ENCODE data around the gene SH2D3C. TPM values are rescaled to one million over a fixed set of nuclear protein-coding genes. Genes with fewer than 3 reads are reported as not detected.

SH2D3C gene
- total RNA-seq, 1 donor from 2014 or later = 5.8 TPM

- Mint-ChIP-seq H3K27me3 (ENCODE audit: low read depth, unreplicated experiment) (no peaks in the 10 kb centered on the region), H3K36me3 (ENCODE audit: low read depth, unreplicated experiment) (peaks cover 42% of the 10 kb centered on the region), H3K27ac (ENCODE audit: unreplicated experiment) (no peak overlapping the region), H3K4me3 (ENCODE audit: unreplicated experiment) (no peak overlapping the region), H3K9me3 (ENCODE audit: unreplicated experiment) (peaks cover 3% of the 10 kb centered on the region), H3K4me1 (ENCODE audit: low read depth, unreplicated experiment) (peaks cover 7% of the 10 kb centered on the region)
- H3K4me1 ChIP-seq (ENCODE audit: insufficient read depth, low read length) = peaks cover 6% of the 10 kb centered on the region
- no peak overlapping the region for H3K27ac ChIP-seq (ENCODE audit: low read depth, low read length)
- FAIRE-seq (no peak), DNase-seq (ENCODE audit: low read depth) (no peak)
- H3K9ac ChIP-seq (ENCODE audit: low read length) = no peak overlapping the region
- H3K36me3 ChIP-seq (ENCODE audit: insufficient read depth, low read length) = peaks cover 3% of the 10 kb centered on the region
- TF ChIP-seq EZH2 (IDR thresholded peaks at IDR 0.05; ENCODE audit: insufficient read depth, low read length) (no peak), CTCF (IDR thresholded peaks at IDR 0.05; ENCODE audit: insufficient read depth, low read depth, low read length) (no peak)
- no peaks in the 10 kb centered on the region for H3K79me2 ChIP-seq (ENCODE audit: insufficient read depth, low read length)
- H3K27me3 ChIP-seq (ENCODE audit: insufficient read depth, low read length) = no peaks in the 10 kb centered on the region
- H4K20me1 ChIP-seq (ENCODE audit: insufficient read depth, low read length) = no peaks in the 10 kb centered on the region
- no peaks in the 10 kb centered on the region for H3K9me3 ChIP-seq (ENCODE audit: insufficient read depth, low read depth, low read length)
- no peak overlapping the region for H3K4me3 ChIP-seq (ENCODE audit: insufficient read depth, low read depth, low read length)
- H2AFZ ChIP-seq (ENCODE audit: low read depth, low read length) = no peak overlapping the region
- H3K4me2 ChIP-seq (ENCODE audit: low read length) = no peak overlapping the region
These were observed 89.0 kb downstream of the SH2D3C start for GRCh38 chr9:127689329-127690000.

Small RNA genes within 50 kb of the gene (microRNA-seq; reads per million reads assigned to microRNA genes)
- gene MIR2861 (not detected), gene MIR3960 (not detected)

Other genes with a start within 250 kb of the SH2D3C start
- gene STXBP1, start 166.4 kb downstream of the SH2D3C start, total RNA-seq = 39.6 and 45.4 TPM in 2 replicates
- gene CFAP157, start 71.7 kb downstream of the SH2D3C start, total RNA-seq = 0.09 TPM in 1 of 2 replicates, not detected in the other
- 9.9 and 13.5 TPM in 2 replicates for gene PTRH1, start 63.0 kb downstream of the SH2D3C start, total RNA-seq
- gene TTC16, start 62.6 kb downstream of the SH2D3C start, total RNA-seq = not detected in 2 replicates
- gene TOR2A, start 43.4 kb downstream of the SH2D3C start, total RNA-seq = 7.5 and 8.5 TPM in 2 replicates
- 70.5 and 71.7 TPM in 2 replicates for gene CDK9, start 7.4 kb upstream of the SH2D3C start, total RNA-seq
- 44.6 and 49.4 TPM in 2 replicates for gene FPGS, start 24.2 kb upstream of the SH2D3C start, total RNA-seq
- 1.2 and 1.5 TPM in 2 replicates for gene ENG, start 76.0 kb upstream of the SH2D3C start, total RNA-seq
- gene AK1, start 99.0 kb upstream of the SH2D3C start, total RNA-seq = 78.0 and 79.5 TPM in 2 replicates
- 30.4 and 37.5 TPM in 2 replicates for gene ST6GALNAC6, start 120.9 kb upstream of the SH2D3C start, total RNA-seq
- gene ST6GALNAC4, start 138.4 kb upstream of the SH2D3C start, total RNA-seq = 14.5 and 21.7 TPM in 2 replicates
- gene PIP5KL1, start 152.1 kb upstream of the SH2D3C start, total RNA-seq = 4.6 and 4.9 TPM in 2 replicates
- gene DPM2, start 159.2 kb upstream of the SH2D3C start, total RNA-seq = 32.7 and 34.3 TPM in 2 replicates
- gene EEIG1, start 202.3 kb upstream of the SH2D3C start, total RNA-seq = 26.0 and 26.4 TPM in 2 replicates

Data from astrocyte (in vitro differentiated cells and primary cell).